Activated CD4-positive, alpha-beta T cell treated with anti-CD3 and anti-CD28 coated beads, Interleukin-2, amount 50 U/mL, for 16 hours (primary cell): ENCODE measurements around the gene RIPOR2.
"Not testable (repeated sequence)": the region's sequence is repeated elsewhere in the genome, so short reads cannot be mapped to it uniquely, and the experiment has no call there.

Source experiments
- DNase-seq: peaks from one replicate; pipeline ENCODE4 v3.0.0-alpha.2; 2020

The RIPOR2 gene

GRCh38 chr6:24953726-24954125, 18.0 kb upstream of the RIPOR2 start:
- no peak for DNase-seq

DNA sequence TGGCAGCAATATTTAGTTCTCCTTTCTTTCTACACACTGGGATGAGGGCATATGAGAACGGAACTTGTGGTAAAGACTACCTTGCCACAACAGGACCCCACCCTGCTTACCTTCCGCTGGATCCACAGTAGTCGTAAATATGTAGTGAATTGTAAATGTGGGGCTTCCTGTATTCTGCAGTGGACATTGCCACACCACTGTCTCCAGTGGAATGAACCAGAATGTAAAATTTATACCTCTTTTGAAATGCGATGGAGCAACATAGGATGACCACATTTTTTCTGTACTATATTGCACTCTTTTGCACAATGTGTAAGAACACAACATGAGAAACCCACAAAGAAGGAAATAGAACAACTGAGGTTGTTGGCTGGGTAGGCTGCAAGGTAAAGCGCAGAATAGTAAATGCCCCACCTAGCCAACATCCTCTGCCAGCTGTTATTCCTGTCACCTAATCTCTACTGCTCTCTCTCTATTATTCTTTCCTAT, 16.1 kb upstream of the RIPOR2 start:
- peak; percentile 58 for DNase-seq

DNA sequence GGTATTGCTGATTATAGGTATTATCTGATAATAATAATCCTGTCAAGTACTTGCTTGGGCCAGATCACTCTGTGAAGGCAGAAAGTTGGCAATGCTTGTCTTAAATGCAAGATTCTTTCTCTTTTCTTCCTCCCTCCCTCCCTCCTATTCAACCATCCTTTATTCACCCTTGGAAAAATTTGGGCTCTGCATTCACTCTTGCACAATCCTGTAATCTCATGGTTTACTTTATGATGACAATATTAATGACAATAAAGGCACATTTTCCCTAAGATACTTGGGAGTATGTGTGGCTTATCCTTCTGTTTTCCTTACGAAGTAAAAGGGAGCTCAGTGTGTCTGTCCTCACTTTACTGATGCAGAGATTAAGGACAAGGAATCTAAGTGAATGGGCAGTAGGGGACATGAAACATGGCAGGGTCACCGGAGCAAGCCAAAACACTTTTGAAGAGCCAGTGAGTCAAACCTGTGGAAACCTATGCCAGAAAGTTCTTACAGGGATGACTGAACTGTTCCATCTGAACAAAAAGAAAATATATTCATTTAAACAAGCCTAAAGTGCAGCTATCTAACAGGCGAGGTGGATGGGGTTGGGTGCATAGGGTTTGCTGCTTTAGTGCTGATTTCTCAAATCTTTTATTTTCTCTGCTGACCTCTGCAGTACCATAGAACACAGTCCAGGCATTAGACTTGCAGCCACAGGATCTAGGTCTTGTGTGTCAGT, 14.6 kb upstream of the RIPOR2 start:
- no peak for DNase-seq

DNA sequence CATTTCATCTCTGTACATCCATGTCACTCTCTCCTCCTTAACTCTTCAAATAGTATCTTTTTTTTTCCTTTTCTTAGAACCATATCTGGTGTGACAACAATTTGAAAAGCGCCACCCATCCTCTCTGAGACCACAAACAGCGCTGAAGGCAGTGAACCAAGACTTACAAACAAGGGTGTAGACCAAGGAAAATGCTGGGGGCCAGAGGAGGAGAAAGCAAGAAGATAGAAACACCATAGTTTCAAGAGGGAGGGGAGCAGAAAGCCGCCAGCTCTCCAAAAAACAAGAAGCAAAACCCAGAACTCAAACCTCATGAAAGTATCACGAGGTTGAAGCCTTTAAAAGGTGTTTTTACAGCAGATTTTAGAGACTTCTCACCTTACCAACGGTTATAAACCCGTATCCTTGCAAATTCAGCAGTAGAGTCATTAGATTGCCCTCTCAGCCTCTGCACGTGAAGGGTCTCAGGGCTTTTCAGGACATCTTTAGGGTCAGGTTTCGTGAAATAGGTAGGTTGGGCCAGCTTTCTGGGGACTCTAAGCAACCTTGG, 13.3 kb upstream of the RIPOR2 start:
- DNase-seq = no peak

DNA sequence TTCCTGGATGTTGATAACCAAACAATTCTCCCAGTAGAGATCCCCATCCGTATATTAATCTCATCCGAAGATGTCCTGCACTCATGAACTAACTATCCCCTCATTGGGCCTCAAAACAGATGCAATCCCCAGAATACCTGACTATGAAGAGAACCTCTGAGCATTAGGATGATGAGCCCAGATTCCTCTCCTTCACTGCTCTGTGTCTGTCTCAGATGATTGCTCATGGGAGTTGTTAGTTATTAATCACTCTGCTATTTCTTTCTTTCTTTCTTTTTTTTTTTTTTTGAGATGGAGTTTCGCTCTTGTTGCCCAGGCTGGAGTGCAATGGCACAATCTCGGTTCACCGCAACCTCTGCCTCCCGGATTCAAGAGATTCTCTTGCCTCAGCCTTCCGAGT, 12.5 kb upstream of the RIPOR2 start:
- not testable (repeated sequence) for DNase-seq

DNA sequence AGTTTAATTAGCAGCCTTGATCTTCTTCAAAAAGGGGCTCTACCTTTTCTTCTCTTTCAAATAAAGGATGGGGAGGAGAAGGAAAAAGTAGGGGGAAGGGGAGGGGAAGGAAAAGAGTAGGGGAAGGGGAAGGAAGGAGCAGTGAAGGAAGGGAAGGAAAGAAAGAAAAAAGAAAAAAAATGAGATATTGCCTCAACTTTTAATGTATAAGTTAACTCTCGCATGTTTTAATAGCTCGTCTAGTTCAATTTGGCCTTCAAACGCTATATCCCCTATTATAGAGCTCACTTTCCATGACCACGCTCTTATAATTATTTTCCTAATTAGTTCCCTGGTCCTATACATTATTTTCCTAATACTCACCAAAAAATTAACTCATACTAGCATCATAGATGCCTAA, 11.9 kb upstream of the RIPOR2 start:
- no peak for DNase-seq

- no peak for DNase-seq
These were observed 9.3 kb upstream of the RIPOR2 start for GRCh38 chr6:24945054-24945453.

GRCh38 chr6:24943774-24944173, 8.0 kb upstream of the RIPOR2 start:
- no peak for DNase-seq

DNA sequence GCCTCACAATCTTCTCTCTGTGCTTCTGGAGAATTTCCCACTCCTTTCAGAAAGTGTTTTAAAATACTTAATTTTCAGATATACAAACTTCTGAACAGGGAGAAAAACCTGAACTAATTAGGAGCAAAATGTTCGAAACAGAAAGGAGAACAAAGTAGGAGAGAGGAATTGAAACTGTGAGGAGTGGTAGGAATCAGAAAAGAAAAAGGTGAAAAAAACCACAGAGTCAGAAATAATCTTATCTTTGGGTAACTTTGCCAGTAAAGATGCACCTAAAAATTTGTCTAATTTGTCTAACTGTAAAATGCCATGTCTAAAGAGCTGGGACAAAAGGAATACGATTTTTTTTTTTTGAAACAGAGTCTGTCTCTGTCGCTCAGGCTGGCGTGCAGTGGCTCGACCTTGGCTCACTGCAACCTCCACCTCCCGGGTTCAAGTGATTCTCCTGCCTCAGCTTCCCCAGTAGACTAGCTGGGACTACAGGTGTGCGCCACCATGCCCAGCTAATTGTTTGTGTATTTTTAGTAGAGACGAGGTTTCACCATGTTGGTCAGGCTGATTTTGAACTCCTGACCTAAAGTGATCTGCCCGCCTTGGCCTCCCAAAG, 4.7 kb upstream of the RIPOR2 start:
- no peak for DNase-seq

GRCh38 chr6:24936641-24937317, 1.0 kb upstream of the RIPOR2 start:
- peak; percentile 93 for DNase-seq

DNA sequence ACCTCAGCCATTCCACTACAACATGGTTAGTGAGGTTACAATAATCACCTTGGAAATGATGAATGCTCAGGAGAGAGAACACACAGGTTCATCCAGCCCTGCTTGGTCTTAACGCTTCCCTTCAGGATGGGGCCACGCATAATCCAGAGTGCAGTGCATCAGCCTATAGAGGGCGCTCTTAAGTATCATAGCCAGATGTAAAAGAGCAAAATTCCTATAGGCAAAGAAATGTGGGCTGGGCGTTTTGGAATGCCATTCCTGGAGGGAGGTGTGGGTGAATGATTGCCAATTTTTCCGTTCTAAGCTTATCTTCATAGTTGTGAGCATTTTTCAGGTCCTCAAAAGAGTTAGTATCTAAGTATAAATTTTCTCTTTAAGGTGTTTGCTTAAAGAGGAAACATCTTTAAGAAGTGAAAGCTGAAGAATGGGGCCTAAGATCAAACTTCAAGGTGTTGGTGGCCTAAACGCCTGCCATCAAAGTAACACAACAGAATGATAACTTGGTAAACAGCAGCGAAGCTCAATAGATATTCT, 1.8 kb downstream of the RIPOR2 start:
- DNase-seq = peak; percentile 67

- no peak for DNase-seq
These were observed 2.5 kb downstream of the RIPOR2 start for GRCh38 chr6:24933266-24933665.

DNA sequence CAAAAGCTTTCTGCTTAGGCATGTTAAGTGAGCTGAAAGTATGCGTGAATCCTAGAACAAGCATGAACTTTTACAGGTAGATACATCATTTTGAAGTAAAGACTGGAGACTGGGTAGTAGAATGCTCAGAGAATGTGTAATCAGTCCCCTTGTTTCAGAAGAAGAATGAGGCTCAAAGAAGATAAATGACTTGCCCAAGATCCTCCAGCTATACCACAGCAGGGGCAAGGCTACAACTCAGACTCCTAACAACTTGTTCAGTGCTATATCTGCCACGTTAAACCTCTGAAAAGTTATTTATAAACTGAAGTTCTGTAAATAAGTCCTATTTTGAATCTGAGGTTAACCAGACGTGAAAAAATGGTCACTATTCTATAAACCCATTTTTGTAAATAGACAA, 2.9 kb downstream of the RIPOR2 start:
- DNase-seq = peak; percentile 70

GRCh38 chr6:24931718-24932691, 3.8 kb downstream of the RIPOR2 start:
- DNase-seq = peak; percentile 70

DNA sequence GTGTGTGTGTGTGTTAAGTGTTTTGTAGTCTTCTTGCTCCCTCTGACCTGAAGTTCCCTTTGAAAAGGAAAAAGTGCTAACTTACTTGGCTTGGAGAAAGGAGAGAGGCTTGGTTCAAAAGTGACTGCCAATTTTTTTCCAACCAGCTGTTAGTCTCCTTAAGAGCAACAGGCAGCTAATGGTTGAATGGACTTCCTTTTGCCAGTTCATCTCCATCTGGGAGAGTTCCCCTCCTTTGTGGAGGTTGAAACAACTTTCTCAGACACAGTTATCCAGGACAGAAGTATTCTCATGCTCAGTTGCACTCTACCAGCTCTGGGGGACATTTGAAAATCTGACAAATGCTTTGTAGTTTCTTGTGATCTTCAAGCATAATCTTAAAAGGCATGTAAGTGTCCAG, 4.5 kb downstream of the RIPOR2 start:
- DNase-seq = no peak

- DNase-seq = no peak
These were observed 5.3 kb downstream of the RIPOR2 start for GRCh38 chr6:24930431-24930871.

GRCh38 chr6:24929242-24929641, 6.5 kb downstream of the RIPOR2 start:
- DNase-seq = peak; percentile 63

- peak; percentile 74 for DNase-seq
These were observed 7.6 kb downstream of the RIPOR2 start for GRCh38 chr6:24927985-24928745.

GRCh38 chr6:24927277-24927955, 8.3 kb downstream of the RIPOR2 start:
- no peak for DNase-seq

DNA sequence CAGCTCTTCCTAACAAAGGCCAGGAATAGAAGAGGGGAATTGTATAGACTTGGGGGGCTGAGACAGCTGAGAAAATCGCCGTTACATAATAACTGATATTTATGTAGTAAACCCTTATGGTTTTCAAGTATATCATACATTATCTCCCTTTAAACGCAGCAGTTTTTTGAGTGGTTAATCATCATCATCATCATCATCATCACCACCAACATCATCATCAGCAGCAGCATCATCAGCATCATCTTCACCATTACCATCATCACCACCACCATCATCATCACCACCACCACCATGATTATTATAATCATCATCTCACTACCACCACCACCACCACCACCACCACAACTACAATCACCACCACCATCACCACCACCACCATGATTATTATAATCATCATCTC, 9.1 kb downstream of the RIPOR2 start:
- not testable (repeated sequence) for DNase-seq

GRCh38 chr6:24926192-24926591, 9.6 kb downstream of the RIPOR2 start:
- DNase-seq = no peak
